Daoy (cell line): ENCODE measurements around the gene KDM5C. TPM values are rescaled to one million over a fixed set of nuclear protein-coding genes. Genes with fewer than 3 reads are reported as not detected.

Experiments
- DNase-seq: peaks from one replicate; pipeline ENCODE4 v3.0.0-alpha.2; 2015; ENCODE audit warnings: low read depth
- total RNA-seq: library from RNA; depleted of rRNA; stranded (reverse); fragments of >200 nt; shearing (Covaris generic); gene quantifications from 2 replicates; pipeline ENCODE4 v1.2.3, GENCODE V29; 2014; rRNA removed

KDM5C gene
- 44.1 and 55.8 TPM in 2 replicates for total RNA-seq

GRCh38 chrX:53224860-53225797 lies at the start of gene KDM5C:
Gene KDM5C, minus strand, starts transcription at chrX:53225207. Its CDS starts 318 bp downstream, at chrX:53224889.
- peak; percentile 89 for DNase-seq

GRCh38 chrX:53272808-53273337 lies 47.9 kb upstream of the KDM5C start:
- DNase-seq, result no peak

GRCh38 chrX:53269536-53270107 lies 44.6 kb upstream of the KDM5C start:
- DNase-seq, result no peak

GRCh38 chrX:53268173-53268572 lies 43.2 kb upstream of the KDM5C start:
- DNase-seq, result no peak

GRCh38 chrX:53266914-53267313 lies 41.9 kb upstream of the KDM5C start:
- no peak for DNase-seq

- DNase-seq, result no peak
Observed at GRCh38 chrX:53265771-53266574, 41.0 kb upstream of the KDM5C start.

GRCh38 chrX:53263597-53264094 lies 38.6 kb upstream of the KDM5C start:
- peak; percentile 69 for DNase-seq

- DNase-seq, result peak; percentile 73
Observed at GRCh38 chrX:53262918-53263394, 37.9 kb upstream of the KDM5C start.

GRCh38 chrX:53262189-53262917 lies 37.3 kb upstream of the KDM5C start:
- no peak for DNase-seq

- DNase-seq, result no peak
Observed at GRCh38 chrX:53261355-53261972, 36.5 kb upstream of the KDM5C start.

GRCh38 chrX:53260836-53261235 lies 35.8 kb upstream of the KDM5C start:
- no peak for DNase-seq

- DNase-seq, result no peak
Observed at GRCh38 chrX:53257670-53258423, 32.8 kb upstream of the KDM5C start.

GRCh38 chrX:53257166-53257565 lies 32.2 kb upstream of the KDM5C start:
- DNase-seq, result no peak

GRCh38 chrX:53256446-53257041 lies 31.5 kb upstream of the KDM5C start:
- no peak for DNase-seq

- DNase-seq, result no peak
Observed at GRCh38 chrX:53255738-53256191, 30.8 kb upstream of the KDM5C start.

GRCh38 chrX:53254570-53255461 lies 29.8 kb upstream of the KDM5C start:
- DNase-seq, result no peak

GRCh38 chrX:53253293-53254020 lies 28.4 kb upstream of the KDM5C start:
- DNase-seq, result no peak
